WTC11 (cell line): Measurements from ENCODE around the gene SP3. TPM values are rescaled to one million over a fixed set of nuclear protein-coding genes. Genes with fewer than 3 reads are reported as not detected.
A peak's percentile ranks its signal among the peaks of the same experiment; 100 is the strongest.

Source experiments
- ATAC-seq: fragments of 200-7000 bp; cut with Tn5 transposase; 2 replicates; pipeline ENCODE4 v1.10.0; 2021; ENCODE audit warnings: mild to moderate bottlenecking, moderate library complexity
- CTCF ChIA-PET: fragments of 300-600 bp; sonication (Branson Sonifier 250); formaldehyde crosslinking; loops from one replicate; lab custom pipeline; 2021; ENCODE audit warnings: antibody characterized with exemption; lab: Charles Lee
- POLR2A ChIA-PET: fragments of 350-600 bp; sonication (Branson Sonifier 250); formaldehyde crosslinking; loops from one replicate; lab custom pipeline; 2021; ENCODE audit warnings: antibody characterized with exemption; lab: Charles Lee
- DNase-seq: peaks from one replicate; pipeline ENCODE4 v3.0.0; 2021; ENCODE audit warnings: low spot score
- H3K27ac Mint-ChIP-seq: 2 replicates; pipeline ENCODE4 v1.8.0; 2021; ENCODE audit warnings: mixed read lengths
- H3K27me3 Mint-ChIP-seq: 2 replicates; pipeline ENCODE4 v1.8.0; 2021; ENCODE audit warnings: low read depth, mild to moderate bottlenecking, moderate library complexity, mixed read lengths
- H3K36me3 Mint-ChIP-seq: 2 replicates; pipeline ENCODE4 v1.8.0; 2021; ENCODE audit warnings: mixed read lengths
- H3K4me1 Mint-ChIP-seq: 2 replicates; pipeline ENCODE4 v1.8.0; 2022; ENCODE audit warnings: mixed read lengths
- H3K4me3 Mint-ChIP-seq: 2 replicates; pipeline ENCODE4 v1.8.0; 2021; ENCODE audit warnings: mild to moderate bottlenecking, moderate library complexity, mixed read lengths
- H3K9me3 Mint-ChIP-seq: 2 replicates; pipeline ENCODE4 v1.8.0; 2021; ENCODE audit warnings: mixed read lengths
- ATF1 ChIP-seq: sonication (generic); formaldehyde crosslinking; IDR thresholded peaks from 2 replicates; pipeline ENCODE4 v1.8.1; 2023; ENCODE audit warnings: mild to moderate bottlenecking, moderate library complexity, missing genetic modification reagents
- CREB1 ChIP-seq: sonication (generic); formaldehyde crosslinking; IDR thresholded peaks from 2 replicates; pipeline ENCODE4 v1.8.0; 2023; ENCODE audit warnings: mild to moderate bottlenecking, missing genetic modification reagents
- GABPB1 ChIP-seq: sonication (generic); formaldehyde crosslinking; IDR thresholded peaks from 2 replicates; pipeline ENCODE4 v1.8.1; 2023; ENCODE audit warnings: mild to moderate bottlenecking, missing genetic modification reagents
- HMGA2 ChIP-seq: fragments of 250-450 bp; sonication (Bioruptor Pico); IDR thresholded peaks from 2 replicates; pipeline ENCODE4 v1.4.0; 2021; ENCODE audit warnings: mild to moderate bottlenecking, moderate library complexity
- JUN ChIP-seq: sonication (generic); formaldehyde crosslinking; IDR thresholded peaks from 2 replicates; pipeline ENCODE4 v1.8.0; 2023; ENCODE audit warnings: mild to moderate bottlenecking, missing genetic modification reagents
- NR1H2 ChIP-seq: sonication (generic); formaldehyde crosslinking; IDR thresholded peaks from 2 replicates; pipeline ENCODE4 v1.9.0; 2021; ENCODE audit warnings: mild to moderate bottlenecking, moderate library complexity, missing genetic modification reagents
- RORB ChIP-seq: fragments of 250-450 bp; sonication (Bioruptor Pico); IDR thresholded peaks from 2 replicates; pipeline ENCODE4 v1.9.0; 2021; ENCODE audit warnings: mild to moderate bottlenecking
- SMAD4 ChIP-seq: sonication (generic); formaldehyde crosslinking; IDR thresholded peaks from 2 replicates; pipeline ENCODE4 v1.8.0; 2022; ENCODE audit warnings: mild to moderate bottlenecking, missing genetic modification reagents
- SOX15 ChIP-seq: fragments of 250-450 bp; sonication (Bioruptor Pico); IDR thresholded peaks from 2 replicates; pipeline ENCODE4 v1.9.0; 2021; ENCODE audit warnings: mild to moderate bottlenecking
- SP1 ChIP-seq: sonication (generic); formaldehyde crosslinking; conservative IDR thresholded peaks from 2 replicates; pipeline ENCODE4 v1.8.1; 2022; ENCODE audit warnings: missing genetic modification reagents
- TP53 ChIP-seq: sonication (generic); formaldehyde crosslinking; IDR thresholded peaks from 2 replicates; pipeline ENCODE4 v1.8.1; 2023; ENCODE audit warnings: mild to moderate bottlenecking, missing genetic modification reagents
- ZNF121 ChIP-seq: sonication (generic); formaldehyde crosslinking; IDR thresholded peaks from 2 replicates; pipeline ENCODE4 v1.8.0; 2023; ENCODE audit warnings: missing genetic modification reagents
- ZNF317 ChIP-seq: sonication (generic); formaldehyde crosslinking; IDR thresholded peaks from 2 replicates; pipeline ENCODE4 v1.8.1; 2023; ENCODE audit warnings: low read depth, mild to moderate bottlenecking, moderate library complexity, missing genetic modification reagents, borderline replicate concordance
- ZNF396 ChIP-seq: fragments of 250-450 bp; sonication (Bioruptor Pico); IDR thresholded peaks from 2 replicates; pipeline ENCODE4 v1.8.0; 2021; ENCODE audit warnings: mild to moderate bottlenecking, moderate library complexity, borderline replicate concordance
- ZNF423 ChIP-seq: fragments of 250-450 bp; sonication (Bioruptor Pico); IDR thresholded peaks from 2 replicates; pipeline ENCODE4 v2.1.2; 2022; ENCODE audit warnings: mild to moderate bottlenecking, moderate library complexity
- total RNA-seq: library from RNA; stranded (reverse); gene quantifications from 3 replicates; pipeline ENCODE4 v1.2.3, GENCODE V29; 2021
- TF ChIP-seq, protein P1 (sequence below): sonication (generic); formaldehyde crosslinking; IDR thresholded peaks from 2 replicates; pipeline ENCODE4 v1.8.1; 2022; ENCODE audit warnings: low read depth, missing genetic modification reagents, borderline replicate concordance
- TF ChIP-seq, protein P2 (sequence below): sonication (generic); formaldehyde crosslinking; IDR thresholded peaks from 2 replicates; pipeline ENCODE4 v1.8.1; 2022; ENCODE audit warnings: low read depth, mild to moderate bottlenecking, moderate library complexity, missing genetic modification reagents, borderline replicate concordance
- TF ChIP-seq, protein P3 (sequence below): sonication (generic); formaldehyde crosslinking; IDR thresholded peaks from 2 replicates; pipeline ENCODE4 v1.8.1; 2023; ENCODE audit warnings: mild to moderate bottlenecking, missing genetic modification reagents
- TF ChIP-seq, protein P4 (sequence below): sonication (generic); formaldehyde crosslinking; IDR thresholded peaks from 2 replicates; pipeline ENCODE4 v1.8.0; 2023; ENCODE audit warnings: mild to moderate bottlenecking, missing genetic modification reagents
- TF ChIP-seq, protein P5 (sequence below): fragments of 250-450 bp; sonication (Bioruptor Pico); IDR thresholded peaks from 2 replicates; pipeline ENCODE4 v2.1.2; 2022; ENCODE audit warnings: mild to moderate bottlenecking, moderate library complexity

Gene SP3
- total RNA-seq, 1 experiment from 2014 or later, result 88.5 TPM

DNA sequence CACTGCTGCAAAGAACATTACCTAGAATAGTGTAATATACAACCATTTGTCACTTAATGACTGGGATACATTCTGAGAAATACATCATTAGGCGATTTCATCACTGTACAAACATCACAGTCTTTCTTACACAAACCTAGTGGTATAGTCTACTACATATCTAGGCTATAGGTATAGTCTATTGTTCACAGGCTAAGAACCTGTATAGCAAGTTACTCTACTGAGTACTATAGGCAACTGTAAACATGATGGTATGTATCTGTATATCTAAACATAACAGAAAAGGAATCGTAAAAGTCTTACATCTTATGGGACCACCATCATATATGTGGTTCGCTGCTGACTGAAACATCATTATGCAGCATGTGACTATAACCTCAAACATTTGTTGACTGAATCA is 21.4 kb downstream of the SP3 start (continued):
- TF ChIP-seq, protein P1, sequence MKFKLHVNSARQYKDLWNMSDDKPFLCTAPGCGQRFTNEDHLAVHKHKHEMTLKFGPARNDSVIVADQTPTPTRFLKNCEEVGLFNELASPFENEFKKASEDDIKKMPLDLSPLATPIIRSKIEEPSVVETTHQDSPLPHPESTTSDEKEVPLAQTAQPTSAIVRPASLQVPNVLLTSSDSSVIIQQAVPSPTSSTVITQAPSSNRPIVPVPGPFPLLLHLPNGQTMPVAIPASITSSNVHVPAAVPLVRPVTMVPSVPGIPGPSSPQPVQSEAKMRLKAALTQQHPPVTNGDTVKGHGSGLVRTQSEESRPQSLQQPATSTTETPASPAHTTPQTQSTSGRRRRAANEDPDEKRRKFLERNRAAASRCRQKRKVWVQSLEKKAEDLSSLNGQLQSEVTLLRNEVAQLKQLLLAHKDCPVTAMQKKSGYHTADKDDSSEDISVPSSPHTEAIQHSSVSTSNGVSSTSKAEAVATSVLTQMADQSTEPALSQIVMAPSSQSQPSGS (CRISPR knock-in tag), result no peak
- TF ChIP-seq, protein P2, sequence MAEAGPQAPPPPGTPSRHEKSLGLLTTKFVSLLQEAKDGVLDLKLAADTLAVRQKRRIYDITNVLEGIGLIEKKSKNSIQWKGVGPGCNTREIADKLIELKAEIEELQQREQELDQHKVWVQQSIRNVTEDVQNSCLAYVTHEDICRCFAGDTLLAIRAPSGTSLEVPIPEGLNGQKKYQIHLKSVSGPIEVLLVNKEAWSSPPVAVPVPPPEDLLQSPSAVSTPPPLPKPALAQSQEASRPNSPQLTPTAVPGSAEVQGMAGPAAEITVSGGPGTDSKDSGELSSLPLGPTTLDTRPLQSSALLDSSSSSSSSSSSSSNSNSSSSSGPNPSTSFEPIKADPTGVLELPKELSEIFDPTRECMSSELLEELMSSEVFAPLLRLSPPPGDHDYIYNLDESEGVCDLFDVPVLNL (CRISPR knock-in tag), result no peak
- no peak for TF ChIP-seq TP53 (CRISPR knock-in tag)

DNA sequence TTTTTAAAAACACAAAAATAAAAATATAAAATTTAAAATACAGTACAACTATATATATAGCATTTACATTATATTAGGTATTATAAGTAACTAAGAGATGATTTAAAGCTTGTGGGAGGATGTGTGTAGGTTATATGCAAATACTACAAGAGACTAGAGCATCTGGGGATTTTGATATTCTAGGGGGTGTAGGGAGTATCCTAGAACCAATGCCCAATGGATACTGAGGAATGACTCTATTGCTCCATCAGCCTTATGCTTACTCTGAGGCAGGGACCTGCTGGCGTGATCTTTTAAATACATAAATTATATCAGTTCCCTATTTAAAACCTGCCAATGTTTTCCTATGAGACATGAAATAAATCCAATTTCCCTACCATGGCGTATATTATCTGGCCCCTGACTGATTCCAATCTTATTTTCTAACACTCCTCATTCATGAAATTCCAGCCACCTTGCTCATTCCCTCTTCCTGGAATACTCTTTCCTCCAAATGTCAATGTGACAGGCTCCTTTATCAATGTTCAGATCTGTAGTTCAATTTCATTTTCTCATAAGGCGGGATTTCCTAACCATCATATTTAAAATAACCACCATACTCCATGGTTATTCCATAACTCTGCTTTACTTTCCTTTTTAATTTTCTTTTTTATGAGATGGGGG is 22.2 kb downstream of the SP3 start:
- no peaks in the 10 kb centered on the region for H3K9me3 Mint-ChIP-seq
- H3K27ac Mint-ChIP-seq, result no peak overlapping the region
- no peaks in the 10 kb centered on the region for H3K27me3 Mint-ChIP-seq
- TF ChIP-seq HMGA2 (CRISPR knock-in tag), result no peak
- no peak for TF ChIP-seq ZNF423 (CRISPR knock-in tag)
- no peak for TF ChIP-seq ZNF121 (CRISPR knock-in tag)
- TF ChIP-seq SMAD4 (CRISPR knock-in tag), result no peak
- no peak for TF ChIP-seq GABPB1 (CRISPR knock-in tag)
- TF ChIP-seq, protein P3, sequence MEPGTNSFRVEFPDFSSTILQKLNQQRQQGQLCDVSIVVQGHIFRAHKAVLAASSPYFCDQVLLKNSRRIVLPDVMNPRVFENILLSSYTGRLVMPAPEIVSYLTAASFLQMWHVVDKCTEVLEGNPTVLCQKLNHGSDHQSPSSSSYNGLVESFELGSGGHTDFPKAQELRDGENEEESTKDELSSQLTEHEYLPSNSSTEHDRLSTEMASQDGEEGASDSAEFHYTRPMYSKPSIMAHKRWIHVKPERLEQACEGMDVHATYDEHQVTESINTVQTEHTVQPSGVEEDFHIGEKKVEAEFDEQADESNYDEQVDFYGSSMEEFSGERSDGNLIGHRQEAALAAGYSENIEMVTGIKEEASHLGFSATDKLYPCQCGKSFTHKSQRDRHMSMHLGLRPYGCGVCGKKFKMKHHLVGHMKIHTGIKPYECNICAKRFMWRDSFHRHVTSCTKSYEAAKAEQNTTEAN, result no peak
- TF ChIP-seq NR1H2, result no peak
- TF ChIP-seq, protein P4, sequence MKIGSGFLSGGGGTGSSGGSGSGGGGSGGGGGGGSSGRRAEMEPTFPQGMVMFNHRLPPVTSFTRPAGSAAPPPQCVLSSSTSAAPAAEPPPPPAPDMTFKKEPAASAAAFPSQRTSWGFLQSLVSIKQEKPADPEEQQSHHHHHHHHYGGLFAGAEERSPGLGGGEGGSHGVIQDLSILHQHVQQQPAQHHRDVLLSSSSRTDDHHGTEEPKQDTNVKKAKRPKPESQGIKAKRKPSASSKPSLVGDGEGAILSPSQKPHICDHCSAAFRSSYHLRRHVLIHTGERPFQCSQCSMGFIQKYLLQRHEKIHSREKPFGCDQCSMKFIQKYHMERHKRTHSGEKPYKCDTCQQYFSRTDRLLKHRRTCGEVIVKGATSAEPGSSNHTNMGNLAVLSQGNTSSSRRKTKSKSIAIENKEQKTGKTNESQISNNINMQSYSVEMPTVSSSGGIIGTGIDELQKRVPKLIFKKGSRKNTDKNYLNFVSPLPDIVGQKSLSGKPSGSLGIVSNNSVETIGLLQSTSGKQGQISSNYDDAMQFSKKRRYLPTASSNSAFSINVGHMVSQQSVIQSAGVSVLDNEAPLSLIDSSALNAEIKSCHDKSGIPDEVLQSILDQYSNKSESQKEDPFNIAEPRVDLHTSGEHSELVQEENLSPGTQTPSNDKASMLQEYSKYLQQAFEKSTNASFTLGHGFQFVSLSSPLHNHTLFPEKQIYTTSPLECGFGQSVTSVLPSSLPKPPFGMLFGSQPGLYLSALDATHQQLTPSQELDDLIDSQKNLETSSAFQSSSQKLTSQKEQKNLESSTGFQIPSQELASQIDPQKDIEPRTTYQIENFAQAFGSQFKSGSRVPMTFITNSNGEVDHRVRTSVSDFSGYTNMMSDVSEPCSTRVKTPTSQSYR (CRISPR knock-in tag), result no peak
- no peak for TF ChIP-seq SOX15 (CRISPR knock-in tag)
- TF ChIP-seq ZNF396, result no peak
- no peak for TF ChIP-seq ATF1 (CRISPR knock-in tag)
- H3K4me1 Mint-ChIP-seq, result peaks cover 38% of the 10 kb centered on the region
- no peak for ATAC-seq
- peaks cover 2% of the 10 kb centered on the region for H3K36me3 Mint-ChIP-seq
- no peak overlapping the region for H3K4me3 Mint-ChIP-seq
- no peak for DNase-seq
- ChIA-PET POLR2A (no interaction called here), CTCF (no interaction called here)

DNA sequence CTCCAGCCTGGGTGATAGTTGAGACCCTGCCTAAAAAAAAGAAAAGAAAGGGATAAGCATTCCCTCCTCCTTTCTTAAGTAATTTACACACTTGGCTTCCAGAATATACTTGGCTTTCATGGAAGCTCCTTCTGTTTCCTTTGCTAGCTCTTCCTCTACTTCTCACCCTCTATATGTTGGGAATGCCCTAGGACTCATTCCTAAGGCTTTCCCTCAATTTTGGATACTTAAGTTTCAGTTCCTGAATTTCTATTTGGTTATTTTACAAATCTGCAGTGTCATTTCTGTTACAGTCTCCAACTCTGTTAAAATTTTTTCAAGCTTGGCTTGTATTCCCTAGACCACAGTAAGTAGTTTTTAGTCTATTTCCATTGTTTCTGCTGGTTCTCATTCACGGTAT is 23.6 kb downstream of the SP3 start:
- peaks cover 43% of the 10 kb centered on the region for H3K4me1 Mint-ChIP-seq
- ATAC-seq (no peak), DNase-seq (no peak)
- peak overlapping the region; percentile 79 for H3K27ac Mint-ChIP-seq
- no peaks in the 10 kb centered on the region for H3K9me3 Mint-ChIP-seq
- no peaks in the 10 kb centered on the region for H3K36me3 Mint-ChIP-seq
- no peak overlapping the region for H3K4me3 Mint-ChIP-seq
- ChIA-PET CTCF (no interaction called here), POLR2A (interaction anchor here (0.6 kb wide), 1 partner anchor 20 kb away, joined by 3 read pairs; no protein-coding TSS in a partner anchor)
- no peaks in the 10 kb centered on the region for H3K27me3 Mint-ChIP-seq
- TF ChIP-seq SP1 (CRISPR knock-in tag) (no peak), ZNF396 (no peak), CREB1 (CRISPR knock-in tag) (no peak), ZNF317 (CRISPR knock-in tag) (no peak), RORB (CRISPR knock-in tag) (no peak), JUN (no peak), ZNF121 (CRISPR knock-in tag) (no peak)
- TF ChIP-seq, protein P2 (CRISPR knock-in tag), result no peak
- TF ChIP-seq, protein P5, sequence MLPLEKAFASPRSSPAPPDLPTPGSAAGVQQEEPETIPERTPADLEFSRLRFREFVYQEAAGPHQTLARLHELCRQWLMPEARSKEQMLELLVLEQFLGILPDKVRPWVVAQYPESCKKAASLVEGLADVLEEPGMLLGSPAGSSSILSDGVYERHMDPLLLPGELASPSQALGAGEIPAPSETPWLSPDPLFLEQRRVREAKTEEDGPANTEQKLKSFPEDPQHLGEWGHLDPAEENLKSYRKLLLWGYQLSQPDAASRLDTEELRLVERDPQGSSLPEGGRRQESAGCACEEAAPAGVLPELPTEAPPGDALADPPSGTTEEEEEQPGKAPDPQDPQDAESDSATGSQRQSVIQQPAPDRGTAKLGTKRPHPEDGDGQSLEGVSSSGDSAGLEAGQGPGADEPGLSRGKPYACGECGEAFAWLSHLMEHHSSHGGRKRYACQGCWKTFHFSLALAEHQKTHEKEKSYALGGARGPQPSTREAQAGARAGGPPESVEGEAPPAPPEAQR, result no peak
